SK-N-MC (cell line): ENCODE results near the gene RAB3GAP1.

Source experiments
- DNase-seq: peaks from one replicate; pipeline ENCODE4 v3.0.0-alpha.2; 2011; ENCODE audit warnings: low read depth, low spot score
- H3K27ac ChIP-seq: fragments of 200-600 bp; sonication (generic); 2 replicates; pipeline ENCODE4 v1.5.1; 2016; ENCODE audit warnings: mixed run types
- H3K36me3 ChIP-seq: fragments of 200-600 bp; sonication (generic); 2 replicates; pipeline ENCODE4 v1.6.1; 2017; ENCODE audit warnings: antibody characterized with exemption, low read length, mixed read lengths; ENCODE audit not compliant: insufficient read depth
- H3K4me3 ChIP-seq: fragments of 200-600 bp; sonication (generic); 2 replicates; pipeline ENCODE4 v1.5.1; 2016
- H3K9ac ChIP-seq: fragments of 200-600 bp; sonication (generic); 2 replicates; pipeline ENCODE4 v1.8.0; 2017; ENCODE audit warnings: mixed run types, mixed read lengths; ENCODE audit not compliant: insufficient read length
- H3K9me3 ChIP-seq: fragments of 200-600 bp; sonication (generic); 2 replicates; pipeline ENCODE4 v1.6.1; 2017; ENCODE audit warnings: low read depth, mild to moderate bottlenecking, antibody characterized with exemption, low read length, moderate library complexity, mixed read lengths
- EZH2 ChIP-seq: fragments of 200-600 bp; sonication (generic); IDR thresholded peaks from one replicate; pipeline ENCODE4 v1.6.1; 2017; ENCODE audit warnings: antibody characterized with exemption
- FOXP2 ChIP-seq: optimal IDR thresholded peaks from 2 replicates; pipeline ENCODE3; 2011; ENCODE audit warnings: mild to moderate bottlenecking, moderate library complexity; ENCODE audit not compliant: insufficient read depth; ENCODE audit errors: extremely low read length, control extremely low read depth
- POLR2AphosphoS5 ChIP-seq: IDR thresholded peaks from 2 replicates; pipeline ENCODE4 v1.6.1; 2012; ENCODE audit warnings: mild to moderate bottlenecking, low read depth, low read length, borderline replicate concordance

RAB3GAP1 gene

DNA sequence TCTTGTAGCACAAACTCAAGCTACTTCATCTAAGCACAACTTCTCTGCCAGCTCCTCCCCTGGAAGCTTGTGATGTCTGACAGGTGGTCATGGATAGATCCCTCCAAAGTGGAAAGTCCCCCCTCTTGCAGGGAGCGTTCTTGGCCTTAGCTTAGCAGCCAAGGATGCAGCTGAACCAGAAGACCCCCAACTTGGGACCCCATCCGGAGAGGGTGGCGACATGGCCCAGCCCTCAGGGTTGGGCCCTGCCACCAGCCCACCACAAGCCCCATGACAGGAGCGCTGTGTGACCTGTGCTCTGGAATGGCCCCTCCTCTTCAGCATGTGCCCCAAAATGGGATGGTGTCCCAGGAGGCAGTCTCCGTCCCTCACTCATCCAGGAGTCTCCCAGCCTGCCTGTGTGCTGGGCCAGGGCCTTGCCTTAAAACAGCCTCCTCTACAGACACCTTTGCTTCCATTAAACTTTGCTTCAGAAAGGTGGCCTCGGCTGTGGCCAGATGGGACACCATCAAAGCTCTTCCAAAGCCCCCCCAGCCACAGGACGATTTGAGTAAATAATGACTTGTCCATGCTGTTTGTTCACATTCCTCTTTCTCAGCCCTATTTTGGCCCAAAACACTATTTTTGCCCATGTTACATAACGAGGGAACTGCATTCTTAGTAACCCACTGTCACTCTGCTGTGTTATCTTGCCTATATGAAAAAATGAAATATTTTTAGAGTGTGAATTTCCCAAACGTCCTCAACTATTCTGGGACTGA, 122.1 kb downstream of the RAB3GAP1 start:
- no peak for DNase-seq
- Histone ChIP-seq H3K36me3 (peaks cover 41% of the 10 kb centered on the region), H3K27ac (no peak overlapping the region), H3K9me3 (no peaks in the 10 kb centered on the region), H3K9ac (no peak overlapping the region), H3K4me3 (no peak overlapping the region)
- TF ChIP-seq FOXP2 = no peak

GRCh38 chr2:135174810-135175093, 122.7 kb downstream of the RAB3GAP1 start:
- Histone ChIP-seq H3K27ac (no peak overlapping the region), H3K9ac (no peak overlapping the region), H3K4me3 (no peak overlapping the region), H3K9me3 (no peaks in the 10 kb centered on the region), H3K36me3 (peaks cover 36% of the 10 kb centered on the region)
- no peak for TF ChIP-seq FOXP2
- TF ChIP-seq EZH2 = no peak
- no peak for TF ChIP-seq POLR2AphosphoS5
- DNase-seq = no peak

GRCh38 chr2:135175177-135175576, 123.1 kb downstream of the RAB3GAP1 start:
- H3K4me3 ChIP-seq = no peak overlapping the region
- TF ChIP-seq FOXP2 = no peak
- no peak for TF ChIP-seq EZH2
- no peak for TF ChIP-seq POLR2AphosphoS5
- peaks cover 36% of the 10 kb centered on the region for H3K36me3 ChIP-seq
- H3K9ac ChIP-seq = no peak overlapping the region
- DNase-seq = no peak
- H3K9me3 ChIP-seq = no peaks in the 10 kb centered on the region
- H3K27ac ChIP-seq = no peak overlapping the region

DNA sequence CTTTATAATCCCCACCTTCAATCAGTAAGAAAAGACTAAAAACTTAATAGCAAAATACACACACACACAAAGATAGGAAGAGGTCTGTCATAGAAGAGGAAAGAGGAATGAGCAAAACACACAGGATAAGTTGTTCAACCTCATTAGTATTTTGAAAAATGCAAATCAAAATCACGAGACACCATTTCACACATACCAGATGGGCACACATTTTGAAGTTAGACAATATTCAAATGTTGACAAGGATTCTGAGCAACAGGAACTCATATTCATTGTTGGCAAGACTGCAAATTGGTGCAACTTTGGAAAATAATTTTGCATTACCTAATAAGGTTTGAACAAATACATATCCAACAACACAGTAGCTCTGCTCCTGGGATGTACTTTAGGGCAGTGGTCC, 127.6 kb downstream of the RAB3GAP1 start:
- no peak for DNase-seq
- H3K27ac ChIP-seq = 0 out of 2 replicates have a peak overlapping the region, but pooled peaks have one; percentile 8
- TF ChIP-seq FOXP2 (no peak), POLR2AphosphoS5 (no peak), EZH2 (no peak)

GRCh38 chr2:135182190-135182589, 130.1 kb downstream of the RAB3GAP1 start:
- no peak overlapping the region for H3K27ac ChIP-seq
- no peak overlapping the region for H3K4me3 ChIP-seq
- H3K9ac ChIP-seq = no peak overlapping the region
- no peaks in the 10 kb centered on the region for H3K9me3 ChIP-seq
- TF ChIP-seq POLR2AphosphoS5 (no peak), EZH2 (no peak), FOXP2 (no peak)
- H3K36me3 ChIP-seq = no peaks in the 10 kb centered on the region; the same call in 1 of the 2 replicates
- DNase-seq = no peak

More for the DNA sequence above, 127.6 kb downstream of the RAB3GAP1 start:
- no peaks in the 10 kb centered on the region for H3K9me3 ChIP-seq
- peaks cover 18% of the 10 kb centered on the region for H3K36me3 ChIP-seq
- no peak overlapping the region for H3K4me3 ChIP-seq
- H3K9ac ChIP-seq = no peak overlapping the region

- H3K9me3 ChIP-seq = no peaks in the 10 kb centered on the region
- no peak for DNase-seq
- no peaks in the 10 kb centered on the region for H3K36me3 ChIP-seq
- H3K4me3 ChIP-seq = no peak overlapping the region
- TF ChIP-seq FOXP2 = no peak
- no peak for TF ChIP-seq EZH2
- no peak for TF ChIP-seq POLR2AphosphoS5
- no peak overlapping the region for H3K9ac ChIP-seq
- no peak overlapping the region for H3K27ac ChIP-seq
These were observed 130.5 kb downstream of the RAB3GAP1 start for GRCh38 chr2:135182601-135183000.

GRCh38 chr2:135183822-135184221, 131.7 kb downstream of the RAB3GAP1 start:
- TF ChIP-seq POLR2AphosphoS5 (no peak), EZH2 (no peak), FOXP2 (no peak)
- DNase-seq = no peak
- no peaks in the 10 kb centered on the region for H3K36me3 ChIP-seq
- H3K9ac ChIP-seq = no peak overlapping the region
- no peak overlapping the region for H3K4me3 ChIP-seq
- H3K9me3 ChIP-seq = no peaks in the 10 kb centered on the region
- no peak overlapping the region for H3K27ac ChIP-seq

- Histone ChIP-seq H3K27ac (no peak overlapping the region), H3K36me3 (no peaks in the 10 kb centered on the region), H3K9ac (no peak overlapping the region), H3K4me3 (no peak overlapping the region), H3K9me3 (no peaks in the 10 kb centered on the region)
- peak; percentile 20 for DNase-seq
- no peak for TF ChIP-seq FOXP2
- TF ChIP-seq POLR2AphosphoS5 = no peak
- no peak for TF ChIP-seq EZH2
These were observed 134.0 kb downstream of the RAB3GAP1 start for GRCh38 chr2:135186054-135186453.

GRCh38 chr2:135187270-135187669, 135.2 kb downstream of the RAB3GAP1 start:
- H3K27ac ChIP-seq = no peak overlapping the region
- H3K9me3 ChIP-seq = no peaks in the 10 kb centered on the region
- no peak for DNase-seq
- no peaks in the 10 kb centered on the region for H3K36me3 ChIP-seq
- no peak overlapping the region for H3K4me3 ChIP-seq
- H3K9ac ChIP-seq = no peak overlapping the region
- TF ChIP-seq FOXP2 = no peak
- no peak for TF ChIP-seq POLR2AphosphoS5
- TF ChIP-seq EZH2 = no peak
